Measurements from ENCODE around the gene CPNE8. TPM values are rescaled to one million over a fixed set of nuclear protein-coding genes. Genes with fewer than 3 reads are reported as not detected.

The CPNE8 gene
- total RNA-seq, 1 donor from 2014 or later = 3.2 TPM

DNA sequence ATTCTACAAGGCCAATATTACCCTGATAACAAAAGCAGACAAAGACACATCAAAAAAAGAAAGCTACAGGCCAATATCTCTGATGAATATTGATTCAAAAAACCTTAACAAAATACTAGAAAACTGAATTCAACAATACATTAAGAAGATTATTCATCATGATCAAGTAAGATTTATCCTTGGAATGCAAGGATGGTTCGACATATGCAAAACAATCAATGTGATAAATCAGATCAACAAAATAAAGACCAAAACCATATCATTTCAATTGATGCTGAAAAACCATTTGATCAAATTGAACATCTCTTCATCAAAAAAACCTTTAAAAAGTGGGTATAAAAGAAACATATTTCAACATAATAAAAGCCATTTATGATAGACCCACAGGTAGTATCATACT lies 117.3 kb downstream of the CPNE8 start:
- no peaks in the 10 kb centered on the region for H3K27me3 Mint-ChIP-seq
- DNase-seq (ENCODE audit: extremely low spot score, unreplicated experiment) = no peak
- TF ChIP-seq, protein P1, sequence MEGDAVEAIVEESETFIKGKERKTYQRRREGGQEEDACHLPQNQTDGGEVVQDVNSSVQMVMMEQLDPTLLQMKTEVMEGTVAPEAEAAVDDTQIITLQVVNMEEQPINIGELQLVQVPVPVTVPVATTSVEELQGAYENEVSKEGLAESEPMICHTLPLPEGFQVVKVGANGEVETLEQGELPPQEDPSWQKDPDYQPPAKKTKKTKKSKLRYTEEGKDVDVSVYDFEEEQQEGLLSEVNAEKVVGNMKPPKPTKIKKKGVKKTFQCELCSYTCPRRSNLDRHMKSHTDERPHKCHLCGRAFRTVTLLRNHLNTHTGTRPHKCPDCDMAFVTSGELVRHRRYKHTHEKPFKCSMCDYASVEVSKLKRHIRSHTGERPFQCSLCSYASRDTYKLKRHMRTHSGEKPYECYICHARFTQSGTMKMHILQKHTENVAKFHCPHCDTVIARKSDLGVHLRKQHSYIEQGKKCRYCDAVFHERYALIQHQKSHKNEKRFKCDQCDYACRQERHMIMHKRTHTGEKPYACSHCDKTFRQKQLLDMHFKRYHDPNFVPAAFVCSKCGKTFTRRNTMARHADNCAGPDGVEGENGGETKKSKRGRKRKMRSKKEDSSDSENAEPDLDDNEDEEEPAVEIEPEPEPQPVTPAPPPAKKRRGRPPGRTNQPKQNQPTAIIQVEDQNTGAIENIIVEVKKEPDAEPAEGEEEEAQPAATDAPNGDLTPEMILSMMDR (conservative IDR thresholded peaks at IDR 0.05) = no peak

DNA sequence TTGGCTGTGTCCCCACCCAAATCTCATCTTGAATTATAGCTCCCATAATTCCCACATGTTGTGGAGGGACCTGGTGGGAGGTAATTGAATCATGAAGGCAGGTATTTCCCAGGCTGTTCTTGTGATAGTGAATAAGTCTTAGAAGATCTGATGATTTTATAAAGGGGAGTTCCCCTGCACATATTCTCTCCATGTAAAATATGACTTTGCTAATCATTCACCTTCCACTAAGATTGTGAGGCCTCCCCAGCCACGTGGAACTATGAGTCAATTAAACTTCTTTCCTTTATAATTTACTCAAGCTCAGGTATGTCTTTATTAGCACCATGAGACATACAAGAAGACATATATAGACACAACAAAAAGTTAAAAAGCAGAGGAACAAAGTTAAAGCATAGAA lies 120.0 kb downstream of the CPNE8 start:
- DNase-seq (ENCODE audit: extremely low spot score, unreplicated experiment) = no peak
- Mint-ChIP-seq H3K27me3 (no peaks in the 10 kb centered on the region), H3K36me3 (no peaks in the 10 kb centered on the region), H3K4me3 (no peak overlapping the region), H3K4me1 (ENCODE audit: unreplicated experiment) (no peaks in the 10 kb centered on the region), H3K9me3 (peaks cover 12% of the 10 kb centered on the region), H3K27ac (no peak overlapping the region)
- TF ChIP-seq, protein P1 (conservative IDR thresholded peaks at IDR 0.05) = no peak

More for the DNA sequence above, 117.3 kb downstream of the CPNE8 start:
- H3K4me3 Mint-ChIP-seq = no peak overlapping the region
- H3K27ac Mint-ChIP-seq = no peak overlapping the region
- no peaks in the 10 kb centered on the region for H3K36me3 Mint-ChIP-seq
- H3K4me1 Mint-ChIP-seq (ENCODE audit: unreplicated experiment) = no peaks in the 10 kb centered on the region
- H3K9me3 Mint-ChIP-seq = peaks cover 12% of the 10 kb centered on the region

DNA sequence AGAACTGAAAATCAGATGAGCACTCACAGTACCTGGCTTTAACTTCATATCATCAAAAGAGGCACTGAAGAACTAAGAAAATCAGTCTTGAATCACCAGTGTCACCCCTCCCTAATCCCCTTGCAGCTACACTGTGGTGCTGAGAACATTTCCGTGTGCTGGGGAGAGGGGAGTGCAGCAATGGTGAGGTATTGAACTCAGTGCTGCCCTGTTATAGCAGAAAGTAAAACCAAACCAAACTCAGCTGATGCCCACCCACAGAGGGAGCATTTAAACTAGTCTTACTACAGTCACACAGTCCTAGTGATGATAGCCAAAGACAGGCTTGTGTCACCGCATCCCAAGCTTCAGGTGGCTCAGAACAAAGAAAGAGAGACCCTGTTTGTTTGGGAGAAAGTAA lies 122.1 kb downstream of the CPNE8 start:
- H3K4me1 Mint-ChIP-seq (ENCODE audit: unreplicated experiment) = no peaks in the 10 kb centered on the region
- no peaks in the 10 kb centered on the region for H3K36me3 Mint-ChIP-seq
- no peak for DNase-seq (ENCODE audit: extremely low spot score, unreplicated experiment)
- H3K27ac Mint-ChIP-seq = no peak overlapping the region
- no peaks in the 10 kb centered on the region for H3K27me3 Mint-ChIP-seq
- no peak overlapping the region for H3K4me3 Mint-ChIP-seq
- TF ChIP-seq, protein P1 (conservative IDR thresholded peaks at IDR 0.05) = no peak
- H3K9me3 Mint-ChIP-seq = peaks cover 7% of the 10 kb centered on the region

DNA sequence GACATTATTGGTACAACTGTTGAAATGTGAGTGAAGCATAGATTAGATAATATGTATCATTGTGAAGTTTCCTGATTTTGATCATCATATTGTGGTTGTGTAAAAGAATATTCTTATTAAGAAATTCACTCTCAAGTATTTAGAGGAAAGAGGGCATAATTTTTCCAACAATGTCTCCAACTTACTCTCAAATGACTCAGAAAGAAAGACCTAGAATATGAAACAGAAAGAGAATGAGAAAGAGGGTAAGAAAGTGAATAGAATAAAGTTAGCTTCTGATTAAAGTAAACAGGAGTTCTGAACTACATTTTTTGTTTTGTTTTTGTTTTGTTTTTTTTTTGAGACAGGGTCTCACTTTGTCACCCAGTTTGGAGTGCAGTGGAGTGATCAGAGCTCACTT lies 123.0 kb downstream of the CPNE8 start:
- Mint-ChIP-seq H3K36me3 (no peaks in the 10 kb centered on the region), H3K4me3 (no peak overlapping the region), H3K27ac (no peak overlapping the region), H3K9me3 (peaks cover 1% of the 10 kb centered on the region), H3K27me3 (no peaks in the 10 kb centered on the region), H3K4me1 (ENCODE audit: unreplicated experiment) (no peaks in the 10 kb centered on the region)
- TF ChIP-seq, protein P1 (conservative IDR thresholded peaks at IDR 0.05) = no peak
- no peak for DNase-seq (ENCODE audit: extremely low spot score, unreplicated experiment)

DNA sequence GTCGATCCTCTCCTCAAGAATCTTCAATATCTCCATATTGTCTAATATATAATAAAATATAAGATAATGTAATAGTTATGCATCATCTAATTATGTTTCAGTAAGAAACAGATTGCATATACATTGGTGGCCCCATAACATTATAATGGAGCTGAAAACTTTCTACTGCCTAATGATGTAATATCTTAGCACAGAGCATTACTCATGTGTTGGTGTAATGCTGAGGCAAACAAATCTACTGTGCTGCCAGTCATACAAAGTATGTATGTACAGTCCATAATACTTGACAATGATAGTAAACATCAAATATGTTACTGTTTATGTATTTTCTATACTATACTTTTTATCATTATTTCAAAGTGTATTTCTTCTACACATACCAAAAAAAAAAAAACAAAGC lies 128.7 kb downstream of the CPNE8 start:
- Mint-ChIP-seq H3K27me3 (no peaks in the 10 kb centered on the region), H3K9me3 (no peaks in the 10 kb centered on the region), H3K27ac (no peak overlapping the region), H3K4me3 (no peak overlapping the region), H3K4me1 (ENCODE audit: unreplicated experiment) (no peaks in the 10 kb centered on the region), H3K36me3 (no peaks in the 10 kb centered on the region)
- TF ChIP-seq, protein P1 (conservative IDR thresholded peaks at IDR 0.05) = no peak
- no peak for DNase-seq (ENCODE audit: extremely low spot score, unreplicated experiment)

DNA sequence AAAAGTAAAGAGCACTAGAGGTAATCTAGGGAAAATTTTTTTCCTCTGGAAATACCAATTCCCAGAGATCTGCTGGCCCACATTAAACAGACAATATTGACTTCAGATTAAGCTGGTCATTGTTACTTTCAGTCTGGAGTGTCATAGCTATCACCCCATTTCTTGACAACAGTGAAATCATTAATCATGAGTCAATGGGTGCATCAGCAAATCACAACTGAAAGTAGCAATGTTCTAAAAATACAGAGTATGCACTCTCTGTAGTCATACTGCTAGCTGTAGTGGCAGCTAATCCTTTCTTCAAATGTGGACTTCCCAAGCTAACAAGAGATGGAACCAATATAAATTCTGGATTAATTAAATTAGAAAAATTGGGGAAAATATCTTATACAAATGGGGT lies 129.9 kb downstream of the CPNE8 start:
- Mint-ChIP-seq H3K4me3 (no peak overlapping the region), H3K27ac (no peak overlapping the region), H3K36me3 (no peaks in the 10 kb centered on the region), H3K4me1 (ENCODE audit: unreplicated experiment) (no peaks in the 10 kb centered on the region), H3K9me3 (no peaks in the 10 kb centered on the region), H3K27me3 (no peaks in the 10 kb centered on the region)
- TF ChIP-seq, protein P1 (conservative IDR thresholded peaks at IDR 0.05) = no peak
- DNase-seq (ENCODE audit: extremely low spot score, unreplicated experiment) = no peak
